Globus pallidus (tissue), 1 donor: ENCODE measurements around the gene ADGRV1.
"Not testable (repeated sequence)": the region's sequence is repeated elsewhere in the genome, so short reads cannot be mapped to it uniquely, and the experiment has no call there.

ENCODE experiments used
- DNase-seq: peaks from one replicate; pipeline ENCODE4 v3.0.0-alpha.2; 2015; ENCODE audit warnings: low spot score

ADGRV1 gene

GRCh38 chr5:90549729-90550275 is 8.8 kb upstream of the ADGRV1 start:
- DNase-seq: no peak

- no peak for DNase-seq
These were observed 7.6 kb upstream of the ADGRV1 start for GRCh38 chr5:90550963-90551362.

DNA sequence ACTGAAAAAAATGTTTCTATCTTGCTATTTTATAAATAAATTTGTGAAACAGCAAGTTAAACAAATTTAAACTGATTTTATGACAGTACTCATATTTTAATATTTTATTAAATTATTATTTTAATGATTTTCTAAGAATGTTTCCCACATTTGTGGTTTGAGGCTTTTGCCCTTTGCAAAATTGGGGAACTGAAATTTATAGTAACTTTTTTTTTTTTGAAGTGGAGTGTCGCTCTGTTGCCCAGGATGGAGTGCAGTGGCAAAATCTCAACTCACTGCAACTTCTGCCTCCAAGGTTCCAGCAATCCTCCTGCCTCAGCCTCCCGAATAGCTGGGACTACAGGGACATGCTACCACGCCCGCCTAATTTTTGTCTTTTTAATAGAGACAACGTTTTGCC is 7.2 kb upstream of the ADGRV1 start:
- no peak for DNase-seq

GRCh38 chr5:90553711-90554110 is 4.9 kb upstream of the ADGRV1 start:
- no peak for DNase-seq

DNA sequence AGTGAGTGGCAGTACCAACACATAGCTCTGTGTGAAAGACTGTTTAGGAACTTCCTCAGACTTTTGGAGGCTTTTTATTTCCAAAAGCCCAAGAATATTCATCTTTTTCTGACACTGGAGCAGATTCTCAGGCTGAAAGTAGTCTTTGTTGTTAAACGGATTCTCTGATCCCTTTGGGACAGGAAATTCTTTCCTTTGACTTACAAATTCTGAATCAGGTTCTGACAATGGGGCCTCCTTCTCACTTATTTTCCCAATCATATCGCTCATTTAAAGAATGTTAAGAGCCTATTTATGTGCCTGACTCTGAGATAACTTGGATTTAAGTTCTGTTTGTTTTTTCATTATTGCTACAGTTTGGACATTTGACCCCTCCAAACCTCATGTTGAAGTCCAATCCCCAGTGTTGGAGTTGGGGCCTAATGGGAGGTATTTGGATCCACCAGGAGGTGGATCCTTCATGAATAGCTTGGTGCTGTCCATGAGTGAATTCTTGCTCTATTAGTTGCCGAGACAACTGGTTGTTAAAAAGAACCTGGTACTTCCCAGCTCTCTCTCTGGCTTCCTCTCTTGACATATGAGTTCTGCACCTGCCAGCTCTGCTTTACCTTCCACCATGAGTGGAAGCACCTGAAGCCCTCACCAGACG is 4.1 kb upstream of the ADGRV1 start:
- DNase-seq: no peak

DNA sequence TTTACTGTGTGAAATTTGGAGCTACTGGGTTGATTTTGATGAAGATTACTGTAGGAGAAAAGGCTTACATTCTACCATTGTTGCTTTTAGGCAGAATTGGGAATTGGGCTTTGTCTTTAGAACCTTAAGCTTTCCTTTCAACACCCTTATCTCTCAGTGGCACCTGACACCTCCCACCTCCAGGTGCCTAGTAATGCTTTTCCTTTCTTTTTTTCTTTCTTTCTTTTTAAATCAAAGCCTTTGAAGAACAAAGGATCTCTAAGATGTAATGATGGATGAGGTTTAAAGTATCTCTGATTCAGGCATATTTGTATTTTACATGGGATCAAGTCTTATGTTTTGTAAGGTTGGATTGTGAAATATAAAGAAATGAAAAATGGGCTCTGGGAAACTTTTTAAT is 2.9 kb upstream of the ADGRV1 start:
- no peak for DNase-seq

DNA sequence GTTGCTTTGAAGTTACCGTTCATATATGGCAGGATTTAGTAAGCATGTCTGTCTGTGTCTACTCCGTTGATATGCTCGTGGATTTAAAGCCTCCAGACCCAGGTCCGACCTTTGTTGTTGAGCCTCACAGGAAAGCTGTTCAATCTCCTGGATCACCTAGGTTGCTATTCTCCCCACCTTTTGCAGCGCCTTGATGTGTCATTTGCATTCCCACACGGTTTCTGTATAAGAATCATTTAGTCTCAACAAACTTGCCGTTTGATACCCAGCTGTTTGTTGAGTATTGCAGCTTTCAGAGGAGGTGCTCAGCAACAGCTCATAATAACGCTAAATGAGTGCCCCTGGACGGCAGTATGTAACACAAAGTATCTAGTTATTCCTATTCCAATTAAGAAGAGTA is 1.2 kb upstream of the ADGRV1 start:
- no peak for DNase-seq

- DNase-seq: no peak
These were observed 726 bp upstream of the ADGRV1 start for GRCh38 chr5:90557871-90558270.

GRCh38 chr5:90560771-90561170 is 2.2 kb downstream of the ADGRV1 start:
- DNase-seq: no peak

DNA sequence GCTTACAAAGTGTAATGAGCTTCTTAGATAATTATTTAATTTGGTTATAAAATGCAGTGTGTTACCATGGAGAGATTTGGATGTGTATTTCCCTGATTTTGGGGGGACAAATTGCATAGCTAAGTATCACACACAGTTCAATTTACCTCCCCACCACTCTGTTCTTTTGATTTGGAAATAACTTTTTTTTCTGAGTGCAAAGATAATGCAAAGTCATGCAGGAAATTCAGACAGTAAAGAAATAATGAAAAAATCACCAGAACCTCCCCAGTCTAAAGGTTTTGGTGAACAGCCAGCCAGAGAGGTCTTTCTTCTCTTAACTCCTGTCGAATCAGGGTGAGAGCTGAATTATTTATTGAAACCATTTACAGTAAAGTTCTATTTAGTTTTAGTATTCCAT is 3.2 kb downstream of the ADGRV1 start:
- no peak for DNase-seq

- DNase-seq: no peak
These were observed 3.7 kb downstream of the ADGRV1 start for GRCh38 chr5:90562341-90562740.

- no peak for DNase-seq
These were observed 4.5 kb downstream of the ADGRV1 start for GRCh38 chr5:90563108-90563507.

- no peak for DNase-seq
These were observed 6.9 kb downstream of the ADGRV1 start for GRCh38 chr5:90565491-90565890.

GRCh38 chr5:90569084-90569483 is 10.5 kb downstream of the ADGRV1 start:
- DNase-seq: no peak

GRCh38 chr5:90570034-90570433 is 11.4 kb downstream of the ADGRV1 start:
- no peak for DNase-seq

- no peak for DNase-seq
These were observed 12.7 kb downstream of the ADGRV1 start for GRCh38 chr5:90571147-90571773.

GRCh38 chr5:90575712-90576111 is 17.1 kb downstream of the ADGRV1 start:
- no peak for DNase-seq

DNA sequence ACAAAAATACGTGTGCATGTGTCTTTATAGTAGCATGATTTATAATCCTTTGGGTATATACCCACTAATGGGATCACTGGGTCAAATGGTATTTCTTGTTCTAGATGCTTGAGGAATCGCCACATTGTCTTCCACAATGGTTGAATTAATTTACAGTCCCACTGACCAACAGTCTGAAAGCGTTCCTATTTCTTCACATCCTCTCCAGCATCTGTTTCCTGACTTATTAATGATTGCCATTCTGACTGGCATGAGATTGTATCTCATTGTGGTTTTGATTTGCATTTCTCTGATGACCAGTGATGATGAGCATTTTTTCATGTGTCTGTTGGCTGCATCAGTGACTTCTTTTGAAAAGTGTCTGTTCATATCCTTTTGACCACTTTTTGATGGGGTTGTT is 18.0 kb downstream of the ADGRV1 start:
- not testable (repeated sequence) for DNase-seq

GRCh38 chr5:90579905-90580304 is 21.3 kb downstream of the ADGRV1 start:
- DNase-seq: not testable (repeated sequence)

- DNase-seq: no peak
These were observed 23.4 kb downstream of the ADGRV1 start for GRCh38 chr5:90581956-90582355.

DNA sequence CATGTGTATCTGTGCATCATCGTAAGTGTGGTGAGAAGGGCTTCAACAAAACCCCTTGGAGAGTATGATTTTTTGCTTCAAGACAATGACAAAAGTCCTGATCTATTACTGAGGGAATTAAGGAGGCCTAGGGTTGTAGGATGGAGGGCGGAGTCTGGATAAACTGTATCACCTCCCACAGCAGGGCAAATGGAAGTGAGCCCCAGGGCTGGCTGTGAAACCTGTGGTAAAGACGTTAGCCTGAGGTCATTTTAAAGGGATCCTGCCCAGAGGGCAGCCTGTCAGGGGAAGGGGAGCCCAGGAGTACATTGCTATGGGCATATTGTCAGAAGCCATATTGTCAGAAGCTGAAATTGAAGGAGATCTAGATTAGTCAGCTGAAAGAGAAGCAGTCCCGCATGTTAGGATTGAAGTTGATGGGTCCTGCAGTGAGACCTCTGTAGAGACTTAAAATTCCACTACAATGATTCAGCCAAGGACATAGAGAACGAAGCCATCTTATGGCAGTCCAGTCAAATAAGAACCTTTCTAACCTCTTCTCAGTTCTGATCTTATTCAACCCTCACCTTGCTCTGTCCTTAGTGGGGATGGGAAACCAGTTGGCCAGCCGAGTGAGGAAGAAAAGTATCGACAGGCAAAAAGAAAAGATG is 26.9 kb downstream of the ADGRV1 start:
- no peak for DNase-seq

- no peak for DNase-seq
These were observed 27.9 kb downstream of the ADGRV1 start for GRCh38 chr5:90586469-90586868.

DNA sequence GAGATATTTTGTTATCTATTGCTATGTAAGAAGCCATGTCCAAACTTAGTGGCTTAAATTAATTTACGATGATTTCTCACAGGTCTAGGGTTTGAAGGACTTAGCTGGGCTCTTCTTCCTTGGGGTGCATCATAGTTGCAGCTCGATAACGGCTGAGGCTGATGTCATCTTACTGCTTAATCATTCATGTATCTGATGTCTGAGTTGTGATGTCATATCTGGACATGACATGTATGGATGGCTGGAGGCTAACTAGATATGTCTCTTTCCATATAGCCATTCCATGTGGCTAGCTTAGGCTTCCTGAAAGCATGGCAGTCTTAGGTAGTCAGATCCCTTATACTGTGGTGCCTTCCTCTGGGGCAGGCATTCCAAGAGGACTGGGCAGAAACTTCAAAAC is 31.6 kb downstream of the ADGRV1 start:
- DNase-seq: no peak
